Activated CD8-positive, alpha-beta memory T cell treated with anti-CD3 and anti-CD28 coated beads, Interleukin-2, amount 50 U/mL, for 1 hour (primary cell): ENCODE measurements around the gene GFOD2.

Source experiments
- DNase-seq: peaks from one replicate; pipeline ENCODE4 v3.0.0-alpha.2; 2020; ENCODE audit errors: extremely low read depth

GFOD2 gene

DNA sequence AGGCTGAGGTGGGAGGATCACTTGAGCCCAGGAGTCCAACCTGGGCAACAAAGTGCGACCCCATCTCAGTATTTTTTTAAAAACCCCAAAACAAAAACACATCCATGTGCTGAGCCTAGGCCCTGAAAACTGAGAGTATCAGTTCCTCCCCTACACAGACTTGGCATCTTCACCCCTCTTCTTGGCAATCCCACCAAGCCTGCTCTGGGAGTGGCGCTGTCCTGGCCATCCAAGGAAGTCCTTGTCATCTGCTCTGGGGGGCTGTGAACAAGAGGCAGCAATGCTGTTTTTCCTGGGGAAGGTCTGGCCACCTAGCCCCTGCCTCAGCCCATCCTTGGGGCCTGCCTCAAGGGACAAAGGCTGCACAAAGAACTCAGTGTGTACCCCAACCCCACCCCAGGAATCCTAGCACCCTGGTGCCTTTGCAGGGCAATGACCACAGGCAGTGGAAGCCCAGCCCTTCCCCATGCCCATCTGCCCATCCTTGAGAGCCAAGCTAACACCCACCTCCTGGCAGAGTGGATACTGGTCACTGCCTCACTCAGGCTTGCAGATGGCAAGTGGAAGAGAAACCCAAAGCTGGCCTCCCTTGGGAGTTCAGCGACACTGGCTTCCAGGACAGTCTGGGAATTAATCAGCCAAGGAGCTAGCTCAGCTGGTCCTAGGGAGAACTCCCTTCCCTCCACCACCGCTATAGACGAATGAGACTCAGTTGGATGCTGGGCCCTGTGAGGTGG lies 14.8 kb upstream of the GFOD2 start:
- no peak for DNase-seq

DNA sequence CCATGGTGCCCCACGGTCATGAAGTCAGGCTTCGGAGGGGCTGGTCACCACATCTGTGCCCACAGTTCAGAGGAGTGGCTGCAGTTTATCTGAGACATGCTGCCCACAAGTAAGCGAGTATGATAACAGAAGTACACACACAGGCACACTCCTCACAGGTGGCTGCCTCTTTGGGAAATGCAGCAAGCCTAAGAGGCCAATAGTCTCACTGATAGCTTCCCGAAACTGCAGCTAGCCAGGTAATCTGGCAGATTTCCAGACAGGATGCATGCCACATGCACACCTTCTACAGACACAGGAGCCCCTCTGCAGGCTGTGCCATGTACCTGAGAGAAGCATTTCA lies 12.6 kb upstream of the GFOD2 start:
- DNase-seq: no peak

DNA sequence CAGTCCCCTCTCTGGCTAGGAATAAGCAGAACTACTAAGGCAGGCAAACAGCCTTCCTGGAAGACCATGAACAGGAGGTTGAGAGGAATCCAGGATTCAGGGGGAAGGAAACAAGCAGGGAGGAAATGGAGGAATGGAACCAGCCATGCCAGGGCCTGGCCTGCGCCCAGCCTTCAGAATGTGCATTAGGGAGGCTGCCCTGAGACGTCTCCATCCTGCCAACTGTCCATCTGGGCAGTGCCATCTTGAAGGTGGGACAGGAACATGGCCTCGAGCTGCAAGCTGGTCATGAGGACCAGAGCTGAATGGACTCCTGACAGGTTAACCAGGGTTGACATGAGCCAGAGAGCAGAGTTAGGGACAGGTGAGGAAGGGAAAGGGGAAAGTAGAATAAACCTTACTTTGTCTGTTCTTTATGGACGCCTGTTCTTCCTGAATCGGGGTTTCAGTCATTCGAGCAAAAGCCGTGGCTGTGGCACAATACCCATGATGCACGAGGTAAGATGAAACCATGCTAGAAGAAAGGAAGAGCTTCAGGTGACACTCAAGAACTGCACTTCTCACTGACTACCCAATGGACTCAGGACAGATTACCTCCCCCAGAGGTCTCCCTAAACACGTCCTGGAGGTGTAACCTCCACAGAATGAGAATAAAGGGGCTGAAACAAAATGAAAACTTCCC lies 12.1 kb upstream of the GFOD2 start:
- no peak for DNase-seq

DNA sequence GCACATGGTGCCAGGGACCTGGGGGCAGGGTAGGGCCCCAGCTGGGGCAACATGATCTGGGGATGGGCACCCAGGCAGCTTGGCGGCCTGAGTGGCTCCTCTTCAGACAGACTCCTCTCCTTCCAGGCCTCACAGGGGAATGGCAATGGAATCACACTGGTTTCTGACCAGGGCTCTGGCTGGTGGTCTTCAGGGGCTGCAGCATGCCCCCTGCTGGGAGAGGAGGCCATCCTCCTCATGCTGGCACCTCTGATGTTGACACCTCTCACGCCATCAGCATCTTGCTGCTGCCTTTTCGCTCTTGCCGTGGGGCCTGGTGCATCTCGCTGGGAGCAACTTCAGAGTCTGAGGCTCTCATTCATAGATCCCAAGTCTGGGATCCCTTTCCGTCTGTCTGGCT lies 11.2 kb upstream of the GFOD2 start:
- DNase-seq: no peak

DNA sequence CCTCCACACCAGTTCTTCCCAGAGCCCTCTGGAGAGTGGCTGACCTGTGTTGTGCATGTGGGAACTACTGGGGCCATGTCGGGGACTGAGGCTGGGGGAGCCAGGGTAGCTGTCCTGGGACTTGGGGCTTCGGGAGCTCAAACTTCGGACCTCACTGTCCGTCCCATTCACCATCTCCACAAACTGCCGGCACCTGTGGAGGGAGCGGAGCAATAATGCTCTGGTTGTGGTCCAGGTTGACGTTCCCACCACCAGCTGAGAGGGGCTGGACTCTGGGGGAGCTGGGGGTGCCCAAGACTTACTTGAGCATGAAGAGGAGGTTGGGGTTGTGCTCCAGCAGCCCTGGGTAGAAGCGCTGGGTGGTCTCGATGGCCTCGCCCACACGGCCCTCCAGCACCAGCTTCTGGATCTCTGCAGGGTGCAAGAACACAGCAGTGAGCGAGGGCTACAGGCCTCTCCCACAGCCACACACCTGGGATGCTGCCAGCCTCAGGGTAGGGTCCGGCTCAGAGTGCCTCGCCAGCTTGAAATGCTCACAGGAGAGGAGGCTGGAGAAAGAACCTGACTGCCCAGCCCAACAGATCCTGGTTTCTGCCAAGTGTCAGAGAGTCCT lies 10.6 kb upstream of the GFOD2 start:
- no peak for DNase-seq

DNA sequence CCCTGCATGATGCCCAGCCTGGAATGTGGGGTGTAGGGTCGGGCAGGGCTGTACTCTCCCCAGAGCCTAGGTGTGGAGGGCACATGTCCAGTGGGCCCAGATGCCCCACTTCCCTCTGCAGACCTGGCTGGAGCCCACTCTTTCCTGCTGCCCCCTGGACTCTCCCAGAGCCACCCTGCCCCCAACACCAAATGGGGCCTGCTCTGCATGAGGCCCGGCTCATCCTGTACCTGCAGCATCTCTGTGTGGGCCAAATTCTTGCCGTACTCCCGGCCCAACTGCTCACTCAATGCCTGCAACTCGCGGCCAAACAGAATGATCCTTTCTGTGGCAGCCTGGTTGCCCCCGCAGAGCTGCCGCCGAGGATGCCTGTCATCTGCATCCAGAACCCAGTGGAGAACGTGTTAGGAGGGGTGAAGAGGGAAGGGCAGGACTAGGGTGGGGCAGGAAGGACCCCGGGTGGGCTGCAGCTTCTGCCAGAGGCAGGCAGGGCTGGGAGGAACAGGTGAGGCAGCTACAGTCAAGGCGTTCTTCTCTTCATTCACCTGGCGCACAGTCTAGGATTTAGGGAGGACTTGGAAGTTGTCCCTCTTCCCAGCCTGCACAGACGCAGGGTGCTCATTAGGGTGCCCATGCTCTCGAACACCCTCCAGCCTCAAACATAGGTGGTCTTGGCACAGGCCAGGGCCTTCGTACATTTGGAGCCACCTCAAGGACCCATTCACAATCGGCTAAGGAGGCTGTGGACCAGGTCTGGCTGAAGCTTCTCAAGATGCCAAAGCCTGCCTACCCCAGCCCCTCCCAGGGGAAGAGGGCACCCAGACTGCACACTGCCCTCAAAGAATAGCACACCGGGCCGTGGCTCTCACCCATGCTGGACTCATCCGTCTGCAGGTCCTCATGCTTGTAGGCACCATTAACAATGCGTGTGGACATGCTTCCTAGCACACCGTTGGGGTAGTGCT lies 8.7 kb upstream of the GFOD2 start:
- no peak for DNase-seq

DNA sequence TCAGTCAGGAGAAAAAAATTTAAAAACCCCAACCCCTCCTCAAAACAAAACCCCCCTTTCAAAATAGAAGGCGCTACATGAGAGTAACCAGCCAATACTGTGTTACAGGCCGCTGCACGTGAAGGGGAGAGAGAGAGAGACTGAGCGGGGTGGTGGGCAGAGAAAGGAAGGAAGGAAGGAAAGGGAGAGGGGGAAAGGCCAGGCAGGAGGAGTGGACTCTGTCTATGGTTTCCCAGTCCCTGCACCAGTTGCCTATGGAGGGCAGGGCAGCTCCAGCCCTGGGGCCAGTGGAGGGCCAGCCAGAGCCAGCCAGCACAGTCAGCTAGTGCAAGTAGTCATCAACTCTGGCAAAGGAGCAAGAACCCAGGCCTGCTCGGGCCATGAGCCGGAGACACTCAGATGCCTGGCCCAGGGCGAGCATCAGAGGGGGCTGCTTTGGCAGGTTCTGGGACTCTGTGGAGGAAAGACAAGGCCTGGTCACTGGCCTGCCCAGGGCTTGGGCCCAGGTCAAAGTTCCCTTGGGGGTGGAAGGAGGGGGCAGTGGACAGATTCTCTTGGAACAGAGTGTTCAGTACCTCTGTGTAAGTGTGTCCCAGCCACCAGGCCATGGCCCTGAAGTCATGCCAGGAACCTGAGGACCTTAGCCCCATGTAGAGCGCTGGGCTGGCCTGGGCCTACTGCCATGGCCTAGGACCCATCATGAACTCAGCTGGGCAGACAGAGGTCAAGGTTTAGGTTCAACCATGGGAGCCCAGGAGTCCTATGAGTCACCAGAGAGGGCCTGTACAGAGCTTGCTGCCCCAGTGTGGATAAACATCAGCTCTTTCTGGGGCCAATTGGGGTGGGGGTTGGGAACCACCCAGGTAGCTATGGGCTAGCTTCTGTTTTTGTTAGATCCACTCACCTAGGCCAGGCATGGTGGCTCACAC lies 7.3 kb upstream of the GFOD2 start:
- no peak for DNase-seq

DNA sequence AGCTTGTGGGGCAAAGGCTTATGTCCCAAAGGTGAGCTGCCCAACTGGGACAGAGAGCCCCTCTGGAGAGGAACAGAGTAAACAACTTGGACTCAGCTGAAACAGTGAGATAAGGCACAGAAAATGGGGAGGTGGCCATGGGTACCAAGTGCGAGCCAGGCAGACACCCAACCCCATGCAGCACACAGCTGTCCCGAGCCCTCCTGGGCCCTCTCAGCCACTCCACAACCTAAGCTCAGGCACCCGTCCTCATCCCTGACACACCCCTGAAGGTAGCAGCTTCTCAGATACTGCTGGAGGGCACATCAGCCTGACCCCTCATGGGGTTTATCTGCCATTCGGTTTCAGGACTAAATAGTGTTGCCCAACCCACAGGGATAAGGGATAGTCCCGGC lies 4.8 kb upstream of the GFOD2 start:
- no peak for DNase-seq

DNA sequence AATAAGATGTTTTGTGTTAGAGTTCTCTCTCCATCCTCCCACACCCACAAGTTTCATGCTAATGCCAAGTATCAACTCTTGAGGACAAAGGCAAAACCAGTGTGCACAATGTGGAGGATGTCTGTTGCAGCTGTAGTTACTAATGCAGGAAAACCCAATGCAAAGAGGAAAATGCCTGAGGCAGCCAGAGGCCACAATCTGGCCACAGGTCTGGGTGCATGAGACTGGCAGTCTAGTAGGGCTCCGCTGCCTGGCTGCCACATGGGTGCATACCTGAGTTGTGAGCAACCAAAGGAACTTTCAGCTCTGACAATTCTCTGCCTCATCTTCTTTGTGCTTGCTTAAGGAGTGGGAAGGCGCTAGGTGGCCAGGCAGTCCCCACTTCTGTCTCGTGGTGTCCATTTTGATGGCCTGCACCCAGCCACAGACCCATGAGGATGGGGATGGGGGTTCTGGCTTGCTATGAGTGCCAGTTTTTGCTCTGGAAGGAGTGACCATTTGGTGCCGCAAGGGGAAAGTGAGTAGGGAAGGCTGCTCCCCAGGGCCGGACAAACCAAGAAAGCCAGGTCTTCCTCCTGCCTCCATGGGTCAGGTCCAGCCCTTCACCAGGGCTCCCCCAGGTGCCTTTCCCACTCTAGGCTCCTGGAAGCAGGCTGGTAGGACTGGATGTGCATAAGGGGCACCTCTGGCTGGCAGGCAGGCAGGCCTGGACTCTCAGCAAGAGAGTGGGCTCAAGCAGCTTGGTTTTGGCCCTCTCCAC lies 4.2 kb upstream of the GFOD2 start:
- no peak for DNase-seq

DNA sequence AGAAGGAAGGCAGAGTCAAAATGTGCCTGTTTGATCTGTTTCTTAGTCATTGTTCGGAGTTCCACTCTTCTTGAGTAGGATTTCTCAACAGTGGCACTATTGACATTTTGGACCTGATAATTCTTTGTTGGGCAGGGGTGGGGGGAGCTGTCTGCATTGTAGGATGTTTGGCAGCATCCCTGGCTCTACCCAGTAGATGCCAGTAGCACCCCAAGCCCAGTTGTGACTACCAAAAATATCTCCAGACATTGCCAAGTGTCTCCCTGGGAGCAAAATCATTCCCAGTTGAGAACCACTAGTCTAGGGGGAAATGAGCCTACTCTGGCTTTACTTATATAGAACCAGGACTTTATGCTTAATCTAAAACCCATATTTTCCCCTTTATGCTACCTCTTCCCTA lies 1.1 kb upstream of the GFOD2 start:
- DNase-seq: no peak

DNA sequence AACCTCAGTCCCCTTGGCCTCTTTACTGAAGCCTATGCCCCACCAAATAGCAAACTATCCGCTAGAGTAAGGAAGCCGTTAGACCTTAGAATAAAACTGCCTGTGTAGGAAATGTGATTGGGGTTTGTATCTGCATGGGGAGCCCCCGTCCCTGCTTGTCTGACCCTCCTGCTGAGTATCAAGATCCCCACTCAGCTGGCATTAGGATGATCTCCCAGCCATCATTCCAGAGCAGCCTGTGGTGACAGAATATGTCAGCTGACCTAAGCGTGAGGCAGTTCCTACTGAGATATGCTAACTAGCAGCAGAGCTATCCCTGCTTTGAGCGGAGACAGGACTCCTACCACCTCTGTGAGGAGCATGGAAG lies 645 bp upstream of the GFOD2 start:
- no peak for DNase-seq

DNA sequence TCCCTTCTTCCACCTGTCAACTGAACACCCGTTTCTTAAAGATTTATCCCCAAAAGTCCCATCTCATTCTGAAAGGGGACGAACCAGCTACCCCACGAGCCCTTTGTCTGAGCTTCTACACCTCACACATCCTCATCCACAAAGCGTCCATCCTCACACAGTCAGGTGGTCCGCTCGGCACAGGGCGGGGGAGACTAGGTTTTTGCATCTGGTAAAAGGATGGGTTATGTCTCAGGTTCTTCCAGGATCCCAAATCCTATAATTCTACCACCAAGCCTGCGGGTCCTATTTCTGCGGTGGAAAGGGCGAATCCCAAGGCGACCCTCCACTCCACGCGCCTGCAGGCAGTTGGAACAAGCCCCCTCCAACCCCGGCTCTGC lies 458 bp downstream of the GFOD2 start:
- DNase-seq: no peak

DNA sequence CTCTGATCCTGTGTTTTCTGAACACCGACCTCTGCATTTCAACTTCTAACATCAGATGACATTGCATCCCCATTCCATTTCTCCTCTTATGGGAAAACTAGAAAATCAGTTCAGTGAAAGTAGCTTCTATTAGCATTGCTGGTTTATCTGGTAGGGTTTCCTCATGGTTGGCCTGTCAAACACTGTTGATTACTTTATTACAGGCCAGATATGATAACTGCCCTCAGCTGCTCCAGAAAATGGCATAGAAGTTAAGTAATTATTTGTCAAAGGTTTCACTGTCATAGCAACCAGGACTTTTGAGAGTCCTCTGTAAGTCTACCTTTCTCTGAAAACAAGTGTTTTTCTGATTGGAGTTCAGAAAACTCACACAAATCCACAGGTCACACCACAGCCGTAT lies 3.0 kb downstream of the GFOD2 start:
- no peak for DNase-seq

DNA sequence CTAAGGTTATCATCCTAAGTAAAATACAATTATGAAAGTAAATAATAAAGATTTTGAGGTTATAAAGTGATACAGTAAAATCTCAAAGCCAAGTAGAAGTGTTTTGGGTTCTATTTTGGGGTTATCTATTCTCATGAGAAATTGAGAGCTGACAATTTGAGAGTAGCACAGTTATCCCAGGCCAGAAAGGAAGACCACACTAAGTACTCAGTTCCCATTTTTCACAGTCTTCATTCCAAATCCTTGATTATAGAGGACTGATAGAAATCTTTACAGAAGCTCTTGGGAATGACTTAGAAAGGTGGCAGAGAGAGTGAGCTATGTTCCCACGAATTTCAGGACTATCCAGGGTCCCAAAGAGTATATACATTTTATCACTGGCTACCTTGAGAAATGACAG lies 4.6 kb downstream of the GFOD2 start:
- DNase-seq: no peak

DNA sequence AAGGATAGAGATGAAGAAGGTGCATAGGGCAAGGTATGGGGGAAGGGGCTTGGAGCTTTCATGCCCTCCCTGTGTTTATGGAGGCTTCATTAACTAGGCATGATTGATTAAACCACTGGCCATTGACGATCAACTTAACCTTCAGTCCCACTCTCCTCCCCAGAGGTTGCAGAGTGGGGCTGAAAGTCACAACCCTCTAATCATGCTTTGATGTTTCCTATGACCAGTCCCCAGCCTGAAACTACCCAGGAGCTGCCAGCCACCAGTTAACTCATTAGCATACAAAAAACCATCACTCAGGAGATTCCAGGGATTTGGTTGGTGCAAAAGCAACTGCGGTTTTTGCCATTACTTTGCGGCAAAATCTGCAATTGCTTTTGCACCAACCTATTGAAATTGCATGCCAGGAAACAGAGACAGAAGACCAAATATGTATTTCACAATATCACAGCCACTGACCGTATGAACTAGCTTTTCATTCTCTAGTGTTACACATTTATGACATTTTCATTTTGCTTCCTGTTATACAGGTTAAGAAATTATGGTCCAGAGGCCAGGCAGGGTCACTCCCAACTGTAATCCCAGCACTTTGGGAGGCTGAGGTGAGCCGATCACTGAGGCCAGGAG lies 5.4 kb downstream of the GFOD2 start:
- DNase-seq: no peak

DNA sequence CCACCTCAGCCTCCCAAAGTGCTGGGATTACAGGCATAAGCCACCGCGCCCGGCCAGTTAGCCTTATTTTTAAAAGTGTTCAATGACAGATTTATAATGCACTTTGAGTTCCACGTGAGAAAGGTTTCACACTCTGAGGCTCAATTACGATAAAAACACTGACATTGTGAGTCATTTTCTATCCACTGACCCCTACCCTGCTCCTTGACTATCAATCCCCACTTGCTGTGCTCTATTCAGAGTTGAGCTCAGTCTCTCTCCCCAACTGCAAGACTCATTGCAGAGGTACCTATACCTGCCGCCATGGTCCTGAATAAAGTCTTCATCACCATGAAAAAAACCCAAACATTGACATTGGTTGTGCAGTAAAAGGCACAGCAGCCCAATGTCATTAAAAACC lies 8.5 kb downstream of the GFOD2 start:
- DNase-seq: no peak

DNA sequence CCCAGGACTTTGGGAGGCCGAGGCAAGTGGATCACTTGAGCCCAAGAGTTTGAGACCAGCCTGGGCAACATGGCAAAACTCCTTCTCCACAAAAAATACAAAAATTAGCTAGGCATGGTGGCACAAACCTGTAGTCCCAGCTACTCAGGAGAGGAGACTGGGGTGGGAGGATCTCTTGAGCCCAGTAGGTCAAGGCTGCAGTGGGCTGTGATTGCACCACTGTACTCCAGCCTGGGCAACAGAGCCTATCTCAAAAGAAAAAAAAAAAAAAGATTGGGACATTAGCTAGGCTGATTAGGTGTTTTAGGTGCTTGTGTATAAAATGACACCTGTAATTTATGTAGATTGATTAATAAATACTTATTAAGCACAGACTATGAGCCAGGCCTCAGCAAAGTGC lies 10.1 kb downstream of the GFOD2 start:
- no peak for DNase-seq

DNA sequence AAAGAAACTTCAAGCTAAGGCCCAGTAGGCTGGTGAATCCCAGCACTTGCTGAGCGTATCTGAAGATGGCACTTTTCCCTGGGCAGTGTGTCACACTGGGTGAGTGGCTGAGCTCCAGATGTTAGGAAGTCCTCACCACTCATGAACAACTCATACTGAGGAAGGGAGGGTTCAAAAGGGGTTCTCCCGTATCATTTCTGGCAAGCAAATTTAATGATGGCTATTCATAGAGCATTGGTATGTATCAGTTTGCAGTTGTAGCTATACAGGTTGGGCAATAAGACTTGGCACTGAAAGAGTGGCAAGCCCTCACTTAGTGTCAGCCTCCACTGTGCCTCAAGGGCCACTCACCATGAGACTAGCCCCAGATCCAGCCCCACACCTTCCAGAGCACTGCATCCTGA lies 10.7 kb downstream of the GFOD2 start:
- DNase-seq: no peak

DNA sequence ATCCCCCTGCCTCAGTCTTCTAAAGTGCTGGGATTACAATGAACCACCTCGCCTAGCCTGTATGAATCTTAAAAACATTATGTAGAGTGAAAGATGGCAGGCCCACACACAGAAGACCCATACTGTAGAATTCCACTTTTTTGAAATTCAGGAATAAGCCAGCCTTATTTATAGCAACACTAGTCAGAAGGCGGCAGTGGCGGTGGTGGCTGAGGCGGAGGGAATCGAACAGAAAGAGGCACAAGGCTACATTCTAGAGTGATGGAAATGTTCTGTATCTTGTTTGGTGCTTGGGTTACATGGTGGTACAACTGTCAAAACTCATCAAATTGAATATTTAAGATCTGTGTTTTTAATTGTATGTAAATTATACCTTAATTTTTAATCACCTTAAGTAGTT lies 11.3 kb downstream of the GFOD2 start:
- no peak for DNase-seq

DNA sequence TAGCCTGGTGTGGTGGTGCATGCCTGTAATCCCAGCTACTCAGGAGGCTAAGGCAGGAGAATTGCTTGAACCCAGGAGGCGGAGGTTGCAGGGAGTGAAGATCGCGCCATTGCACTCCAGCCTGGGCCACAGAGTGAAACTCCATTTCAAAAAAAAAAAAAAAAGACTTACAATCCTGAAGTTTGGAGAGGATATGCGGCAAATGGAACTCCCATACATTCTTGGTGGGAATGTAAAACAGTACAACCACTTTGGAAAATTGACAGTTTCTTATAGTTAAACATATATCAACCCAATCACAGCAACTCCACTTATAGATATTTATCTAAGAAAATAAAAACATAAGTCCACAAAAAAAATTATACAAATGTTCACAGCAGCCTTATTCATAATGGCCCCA lies 11.9 kb downstream of the GFOD2 start:
- DNase-seq: no peak
